HepG2 (cell line): ENCODE results near the gene TMEM63C. TPM values are rescaled to one million over a fixed set of nuclear protein-coding genes. Genes with fewer than 3 reads are reported as not detected.

ENCODE experiments used
- ATF7-NPFF ChIP-seq: sonication (generic); formaldehyde crosslinking; IDR thresholded peaks from 2 replicates; pipeline ENCODE4 v1.8.1; 2023; ENCODE audit warnings: mild to moderate bottlenecking, low read depth, missing genetic modification reagents, moderate library complexity
- ELF1 ChIP-seq: sonication (generic); formaldehyde crosslinking; IDR thresholded peaks from 2 replicates; pipeline ENCODE4 v1.4.0; 2020; ENCODE audit warnings: missing genetic modification reagents
- FOXP1 ChIP-seq, 2 experiments: fragments of 450-650 bp in 1 of 2; IDR thresholded peaks; 2 replicates each; pipeline ENCODE4 v1.6.1; 2017 to 2018; ENCODE audit warnings: antibody characterized with exemption in 1 of 2
- KDM2A ChIP-seq: sonication (generic); formaldehyde crosslinking; IDR thresholded peaks from 2 replicates; pipeline ENCODE4 v1.4.0; 2020; ENCODE audit warnings: low read depth, missing genetic modification reagents, borderline replicate concordance
- NFIB ChIP-seq: sonication (generic); formaldehyde crosslinking; IDR thresholded peaks from 2 replicates; pipeline ENCODE4 v1.9.0; 2021; ENCODE audit warnings: missing genetic modification reagents, mild to moderate bottlenecking, borderline replicate concordance
- NFKB2 ChIP-seq: sonication (generic); formaldehyde crosslinking; IDR thresholded peaks from 2 replicates; pipeline ENCODE4 v1.4.0; 2020; ENCODE audit warnings: missing genetic modification reagents, borderline replicate concordance
- NR2F1 ChIP-seq, 2 experiments: fragments of 450-650 bp in 1 of 2; formaldehyde crosslinking in 1 of 2; IDR thresholded peaks; 2 replicates each; pipeline versions ENCODE4 v1.5.0 to v1.6.1; 2016 to 2020; ENCODE audit warnings: mild to moderate bottlenecking in 1 of 2, missing compliant biosample characterization in 1 of 2, missing genetic modification reagents in 1 of 2, moderate library complexity in 1 of 2
- PHF21A ChIP-seq: sonication (generic); formaldehyde crosslinking; IDR thresholded peaks from 2 replicates; pipeline ENCODE4 v1.5.0; 2020; ENCODE audit warnings: mild to moderate bottlenecking, missing genetic modification reagents
- RBAK ChIP-seq: sonication (generic); formaldehyde crosslinking; IDR thresholded peaks from 2 replicates; pipeline ENCODE4 v1.5.1; 2020; ENCODE audit warnings: mild to moderate bottlenecking, missing genetic modification reagents
- SNAI1 ChIP-seq: sonication (generic); formaldehyde crosslinking; IDR thresholded peaks from 2 replicates; pipeline ENCODE4 v1.5.0; 2020; ENCODE audit warnings: mild to moderate bottlenecking, missing genetic modification reagents, borderline replicate concordance
- ZFP36 ChIP-seq: fragments of 150-350 bp; IDR thresholded peaks from 2 replicates; pipeline ENCODE4 v1.6.1; 2018; ENCODE audit warnings: borderline replicate concordance, low read length, low read depth; ENCODE audit not compliant: partially characterized antibody
- ZFP91 ChIP-seq: sonication (generic); formaldehyde crosslinking; IDR thresholded peaks from 2 replicates; pipeline ENCODE4 v1.9.0; 2022; ENCODE audit warnings: missing genetic modification reagents, mild to moderate bottlenecking, borderline replicate concordance
- ZNF326 ChIP-seq: sonication (generic); formaldehyde crosslinking; IDR thresholded peaks from 2 replicates; pipeline ENCODE4 v1.4.0; 2020; ENCODE audit warnings: missing genetic modification reagents, borderline replicate concordance
- ZNF414 ChIP-seq: sonication (generic); formaldehyde crosslinking; IDR thresholded peaks from 2 replicates; pipeline ENCODE4 v1.5.0; 2020; ENCODE audit warnings: missing genetic modification reagents
- ZNF431 ChIP-seq: sonication (generic); formaldehyde crosslinking; IDR thresholded peaks from 2 replicates; pipeline ENCODE4 v1.9.0; 2022; ENCODE audit warnings: missing genetic modification reagents, low read depth, mild to moderate bottlenecking, borderline replicate concordance
- ZNF709 ChIP-seq: sonication (generic); formaldehyde crosslinking; IDR thresholded peaks from 2 replicates; pipeline ENCODE4 v1.5.0; 2020; ENCODE audit warnings: mild to moderate bottlenecking, missing genetic modification reagents
- ZNF75D ChIP-seq: sonication (generic); formaldehyde crosslinking; IDR thresholded peaks from 2 replicates; pipeline ENCODE4 v1.8.1; 2023; ENCODE audit warnings: missing genetic modification reagents, mild to moderate bottlenecking, borderline replicate concordance
- ZSCAN20 ChIP-seq: sonication (generic); formaldehyde crosslinking; IDR thresholded peaks from 2 replicates; pipeline ENCODE4 v1.4.0; 2020; ENCODE audit warnings: missing genetic modification reagents, mild to moderate bottlenecking, borderline replicate concordance
- ZUFSP ChIP-seq: sonication (generic); formaldehyde crosslinking; IDR thresholded peaks from 2 replicates; pipeline ENCODE4 v1.9.0; 2021; ENCODE audit warnings: missing genetic modification reagents, mild to moderate bottlenecking, borderline replicate concordance
- polyA plus RNA-seq, 8 experiments: library from polyadenylated mRNA; depleted of rRNA in 3 of 8; stranded (reverse) in 7 of 8; unstranded in 1 of 8; fragments of >200 nt; fragmentation: Illumina TruSeq in 4 of 8; extraction: Trizol in 4 of 8; gene quantifications; 2 replicates each; pipeline versions ENCODE4 v1.2.1 to v1.2.3, GENCODE V29; 2011 to 2016; ENCODE audit warnings: low read depth in 4 of 8, missing spikeins in 1 of 8, mixed read lengths in 1 of 8; ENCODE audit not compliant: insufficient read depth in 1 of 8
- total RNA-seq, 5 experiments: library from RNA; depleted of rRNA; stranded (reverse); fragments of >200 nt; fragmentation: Illumina TruSeq; extraction: Trizol; gene quantifications; 2 replicates each; pipeline ENCODE4 v1.2.3, GENCODE V29; 2016; ENCODE audit warnings: low read depth in 1 of 5
- TF ChIP-seq, protein P1 (sequence below): sonication (generic); formaldehyde crosslinking; IDR thresholded peaks from 2 replicates; pipeline ENCODE4 v1.8.0; 2022; ENCODE audit warnings: mild to moderate bottlenecking, missing genetic modification reagents, borderline replicate concordance
- TF ChIP-seq, protein P2 (sequence below): sonication (generic); formaldehyde crosslinking; IDR thresholded peaks from 2 replicates; pipeline ENCODE4 v1.8.1; 2023; ENCODE audit warnings: missing genetic modification reagents, inconsistent platforms, borderline replicate concordance

TMEM63C gene
- total and polyA plus RNA-seq, 2 of the 13 experiments (the other 11 are each of a cell fraction or from before 2014, with no cell fraction given), result 0.17 to 0.27 TPM

DNA sequence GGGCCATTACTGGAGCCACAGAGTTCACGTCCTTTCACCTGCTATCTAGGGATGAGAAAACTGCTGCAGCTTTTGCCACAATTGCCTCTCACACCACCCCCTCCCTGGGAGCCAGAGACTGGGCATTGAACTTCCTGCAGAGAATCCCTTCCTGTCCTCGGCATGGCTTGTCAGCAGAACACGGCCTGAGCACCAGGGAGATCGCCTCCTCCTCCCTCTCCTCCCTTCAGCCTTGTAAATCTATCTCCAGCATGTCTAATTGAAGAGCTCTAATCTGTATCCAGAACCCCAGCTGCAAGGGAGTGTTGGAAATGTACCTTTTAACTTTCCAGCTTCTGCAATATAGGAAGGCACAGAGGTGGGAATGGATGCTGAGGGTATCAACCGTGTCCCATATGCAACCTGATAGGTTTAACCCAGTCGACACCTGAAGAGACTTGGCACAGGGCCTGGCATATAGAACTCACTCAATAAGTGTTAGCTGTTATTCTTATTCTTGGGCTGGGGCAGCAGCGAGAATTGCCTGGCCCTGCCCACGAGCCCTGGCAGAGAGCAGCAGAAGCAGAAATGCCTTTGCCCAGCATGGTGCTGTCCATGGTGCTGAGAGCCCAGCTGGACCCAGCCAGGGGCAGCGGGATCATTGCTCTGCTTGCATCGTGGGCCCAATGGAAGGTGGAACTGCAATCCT lies 26.8 kb downstream of the TMEM63C start (continued):
- TF ChIP-seq, protein P1, sequence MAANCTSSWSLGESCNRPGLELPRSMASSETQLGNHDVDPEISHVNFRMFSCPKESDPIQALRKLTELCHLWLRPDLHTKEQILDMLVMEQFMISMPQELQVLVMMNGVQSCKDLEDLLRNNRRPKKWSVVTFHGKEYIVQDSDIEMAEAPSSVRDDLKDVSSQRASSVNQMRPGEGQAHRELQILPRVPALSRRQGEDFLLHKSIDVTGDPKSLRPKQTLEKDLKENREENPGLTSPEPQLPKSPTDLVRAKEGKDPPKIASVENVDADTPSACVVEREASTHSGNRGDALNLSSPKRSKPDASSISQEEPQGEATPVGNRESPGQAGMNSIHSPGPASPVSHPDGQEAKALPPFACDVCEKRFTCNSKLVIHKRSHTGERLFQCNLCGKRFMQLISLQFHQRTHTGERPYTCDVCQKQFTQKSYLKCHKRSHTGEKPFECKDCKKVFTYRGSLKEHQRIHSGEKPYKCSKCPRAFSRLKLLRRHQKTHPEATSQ (CRISPR knock-in tag), result peak; percentile 45; the same call in 1 of the 2 replicates
- TF ChIP-seq ZNF414 (CRISPR knock-in tag) (peak; percentile 48; the same call in 1 of the 2 replicates), NFKB2 (CRISPR knock-in tag) (peak; percentile 97), ELF1 (CRISPR knock-in tag) (no peak), ZFP36 (no peak), RBAK (CRISPR knock-in tag) (no peak), ZSCAN20 (CRISPR knock-in tag) (peak; percentile 85), ZNF326 (CRISPR knock-in tag) (no peak), ATF7-NPFF (CRISPR knock-in tag) (peak; percentile 63; the same call in 1 of the 2 replicates), ZNF431 (CRISPR knock-in tag) (peak; percentile 77; the same call in 1 of the 2 replicates), ZUFSP (CRISPR knock-in tag) (no peak), FOXP1 (IDR thresholded peaks at IDR 0.05) (no peak), FOXP1 (CRISPR knock-in tag; IDR thresholded peaks at IDR 0.05) (peak; percentile 16; the same call in 1 of the 2 replicates), KDM2A (CRISPR knock-in tag) (peak; percentile 70; the same call in 1 of the 2 replicates), ZNF709 (CRISPR knock-in tag) (no peak), SNAI1 (CRISPR knock-in tag) (peak; percentile 78; the same call in 1 of the 2 replicates), NR2F1 (CRISPR knock-in tag; IDR thresholded peaks at IDR 0.05) (peak in 1 of 2 experiments; percentile 47; a peak in 1 of 4 replicates), PHF21A (CRISPR knock-in tag) (no peak), ZFP91 (CRISPR knock-in tag) (peak; percentile 33; the same call in 1 of the 2 replicates), NFIB (CRISPR knock-in tag) (no peak), ZNF75D (no peak)
- TF ChIP-seq, protein P2, sequence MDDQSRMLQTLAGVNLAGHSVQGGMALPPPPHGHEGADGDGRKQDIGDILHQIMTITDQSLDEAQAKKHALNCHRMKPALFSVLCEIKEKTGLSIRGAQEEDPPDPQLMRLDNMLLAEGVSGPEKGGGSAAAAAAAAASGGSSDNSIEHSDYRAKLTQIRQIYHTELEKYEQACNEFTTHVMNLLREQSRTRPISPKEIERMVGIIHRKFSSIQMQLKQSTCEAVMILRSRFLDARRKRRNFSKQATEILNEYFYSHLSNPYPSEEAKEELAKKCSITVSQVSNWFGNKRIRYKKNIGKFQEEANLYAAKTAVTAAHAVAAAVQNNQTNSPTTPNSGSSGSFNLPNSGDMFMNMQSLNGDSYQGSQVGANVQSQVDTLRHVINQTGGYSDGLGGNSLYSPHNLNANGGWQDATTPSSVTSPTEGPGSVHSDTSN (CRISPR knock-in tag), result 0 out of 2 replicates have a peak, but pooled peaks have one; percentile 71
